ENCODE data around the gene MOB2. TPM values are rescaled to one million over a fixed set of nuclear protein-coding genes. Genes with fewer than 3 reads are reported as not detected.

The MOB2 gene
- total and polyA plus RNA-seq, 4 donors: 31.6 to 45.2 (median 36.4) TPM

GRCh38 chr11:1533342-1533725, 46.8 kb upstream of the MOB2 start:
- H3K9me3 ChIP-seq (ENCODE audit: control insufficient read depth in 4 of 4, insufficient read depth in 3 of 4, low read length in 3 of 4): no peaks in the 10 kb centered on the region
- H3K4me3 ChIP-seq: no peak overlapping the region
- TF ChIP-seq CTCF (IDR thresholded peaks at IDR 0.05; ENCODE audit: control extremely low read depth, extremely low read depth): no peak
- peaks cover 0 to 3% (median 1%) of the 10 kb centered on the region in 3 donors for H3K27me3 ChIP-seq (ENCODE audit: control insufficient read depth in 3 of 3, insufficient read depth in 3 of 3, low read length in 2 of 3)
- H3K27ac ChIP-seq (ENCODE audit: low read depth in 1 of 2, low read length in 1 of 2): peak overlapping the region; percentile 35 to 49
- H3K36me3 ChIP-seq (ENCODE audit: control insufficient read depth in 4 of 4, insufficient read depth in 4 of 4, low read length in 4 of 4): peaks cover 0 to 11% (median 0%) of the 10 kb centered on the region in 4 donors
- 72 to 75% methylated on average over 10 of the region's 10 CpGs for WGBS, 2 donors
- ATAC-seq (ENCODE audit: insufficient read depth, low FRiP score) (no peak), DNase-seq (no peak)
- peaks cover 0 to 49% (median 3%) of the 10 kb centered on the region in 5 donors for H3K4me1 ChIP-seq (ENCODE audit: control insufficient read depth in 5 of 5, insufficient read depth in 5 of 5, low read length in 5 of 5)
- H3K9ac ChIP-seq (ENCODE audit: insufficient read depth in 1 of 2, low read length in 2 of 2): no peak overlapping the region

GRCh38 chr11:1532606-1533341, 46.2 kb upstream of the MOB2 start:
- no peak for TF ChIP-seq CTCF (IDR thresholded peaks at IDR 0.05; ENCODE audit: control extremely low read depth, extremely low read depth)
- ATAC-seq (ENCODE audit: insufficient read depth, low FRiP score) (no peak), DNase-seq (no peak)
- H3K27me3 ChIP-seq (ENCODE audit: control insufficient read depth in 3 of 3, insufficient read depth in 3 of 3, low read length in 2 of 3): no peaks in the 10 kb centered on the region
- peaks cover 0 to 11% (median 0%) of the 10 kb centered on the region in 4 donors for H3K36me3 ChIP-seq (ENCODE audit: control insufficient read depth in 4 of 4, insufficient read depth in 4 of 4, low read length in 4 of 4)
- H3K4me3 ChIP-seq: no peak overlapping the region
- WGBS, 2 donors: 65 to 81% methylated on average over 20 of the region's 20 CpGs
- H3K9ac ChIP-seq (ENCODE audit: insufficient read depth in 1 of 2, low read length in 2 of 2): no peak overlapping the region
- peak overlapping the region; percentile 18 to 49 for H3K27ac ChIP-seq (ENCODE audit: low read depth in 1 of 2, low read length in 1 of 2)
- H3K9me3 ChIP-seq (ENCODE audit: control insufficient read depth in 4 of 4, insufficient read depth in 3 of 4, low read length in 3 of 4): no peaks in the 10 kb centered on the region
- H3K4me1 ChIP-seq (ENCODE audit: control insufficient read depth in 5 of 5, insufficient read depth in 5 of 5, low read length in 5 of 5): peaks cover 0 to 49% (median 3%) of the 10 kb centered on the region in 5 donors

GRCh38 chr11:1532014-1532586, 45.5 kb upstream of the MOB2 start:
- WGBS, 2 donors: 81 to 92% methylated on average over 17 of the region's 17 CpGs
- Histone ChIP-seq H3K9me3 (ENCODE audit: control insufficient read depth in 4 of 4, insufficient read depth in 3 of 4, low read length in 3 of 4) (no peaks in the 10 kb centered on the region), H3K36me3 (ENCODE audit: control insufficient read depth in 4 of 4, insufficient read depth in 4 of 4, low read length in 4 of 4) (peaks cover 0 to 11% (median 0%) of the 10 kb centered on the region in 4 donors), H3K27ac (ENCODE audit: low read depth in 1 of 2, low read length in 1 of 2) (peak overlapping the region in 1 of 2 donors; percentile 73), H3K27me3 (ENCODE audit: control insufficient read depth in 3 of 3, insufficient read depth in 3 of 3, low read length in 2 of 3) (no peaks in the 10 kb centered on the region), H3K9ac (ENCODE audit: insufficient read depth in 1 of 2, low read length in 2 of 2) (no peak overlapping the region), H3K4me1 (ENCODE audit: control insufficient read depth in 5 of 5, insufficient read depth in 5 of 5, low read length in 5 of 5) (peaks cover 0 to 49% (median 3%) of the 10 kb centered on the region in 5 donors), H3K4me3 (no peak overlapping the region)
- no peak for ATAC-seq (ENCODE audit: insufficient read depth, low FRiP score)
- no peak for DNase-seq
- no peak for TF ChIP-seq CTCF (IDR thresholded peaks at IDR 0.05; ENCODE audit: control extremely low read depth, extremely low read depth)
